HG02970 (cell line): ENCODE data around the gene PBX3.
"Not testable (repeated sequence)": the region's sequence is repeated elsewhere in the genome, so short reads cannot be mapped to it uniquely, and the experiment has no call there.

Experiments used
- ATAC-seq: cut with Tn5 transposase; IDR thresholded peaks from one replicate; pipeline ENCODE4 v1.9.1; 2021; ENCODE audit warnings: mild to moderate bottlenecking, moderate library complexity, moderate number of reproducible peaks; ENCODE audit not compliant: unreplicated experiment, low FRiP score

Gene PBX3

DNA sequence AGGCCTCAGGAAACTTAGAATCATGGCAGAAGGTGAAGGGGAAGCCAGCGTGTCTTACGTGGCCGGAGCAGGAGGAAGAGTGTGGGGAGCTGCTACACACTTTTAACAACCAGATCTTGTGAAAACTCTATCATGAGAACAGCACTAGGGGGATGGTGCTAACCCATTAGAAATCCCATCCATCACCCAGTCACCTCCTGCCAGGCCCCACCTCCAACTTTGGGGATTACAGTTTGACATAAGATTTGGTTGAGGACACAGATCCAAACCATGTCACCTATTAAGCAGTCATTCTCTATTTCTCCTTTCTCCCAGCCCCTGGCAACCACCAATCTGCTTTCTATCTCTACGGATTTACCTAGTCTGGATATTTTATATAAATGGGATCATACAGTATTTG lies 26.9 kb downstream of the PBX3 start:
- no peak for ATAC-seq

DNA sequence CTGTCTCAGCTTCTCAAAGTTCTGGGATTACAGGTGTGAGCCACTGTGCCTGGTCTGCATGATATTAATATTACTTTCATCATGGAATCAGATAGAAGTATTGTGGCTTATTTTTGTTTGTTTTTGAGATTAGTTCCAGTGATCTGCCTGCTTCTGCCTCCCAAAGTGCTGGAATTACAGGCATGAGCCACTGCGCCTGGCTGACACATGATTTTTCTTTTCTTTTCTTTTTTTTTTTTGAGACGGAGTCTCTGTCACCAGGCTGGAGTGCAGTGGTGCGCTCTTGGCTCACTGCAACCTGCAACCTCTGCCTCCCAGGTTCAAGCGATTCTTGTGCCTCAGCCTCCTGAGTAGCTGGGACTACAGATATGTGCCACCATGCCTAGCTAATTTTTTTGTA lies 29.6 kb downstream of the PBX3 start:
- ATAC-seq = not testable (repeated sequence)

DNA sequence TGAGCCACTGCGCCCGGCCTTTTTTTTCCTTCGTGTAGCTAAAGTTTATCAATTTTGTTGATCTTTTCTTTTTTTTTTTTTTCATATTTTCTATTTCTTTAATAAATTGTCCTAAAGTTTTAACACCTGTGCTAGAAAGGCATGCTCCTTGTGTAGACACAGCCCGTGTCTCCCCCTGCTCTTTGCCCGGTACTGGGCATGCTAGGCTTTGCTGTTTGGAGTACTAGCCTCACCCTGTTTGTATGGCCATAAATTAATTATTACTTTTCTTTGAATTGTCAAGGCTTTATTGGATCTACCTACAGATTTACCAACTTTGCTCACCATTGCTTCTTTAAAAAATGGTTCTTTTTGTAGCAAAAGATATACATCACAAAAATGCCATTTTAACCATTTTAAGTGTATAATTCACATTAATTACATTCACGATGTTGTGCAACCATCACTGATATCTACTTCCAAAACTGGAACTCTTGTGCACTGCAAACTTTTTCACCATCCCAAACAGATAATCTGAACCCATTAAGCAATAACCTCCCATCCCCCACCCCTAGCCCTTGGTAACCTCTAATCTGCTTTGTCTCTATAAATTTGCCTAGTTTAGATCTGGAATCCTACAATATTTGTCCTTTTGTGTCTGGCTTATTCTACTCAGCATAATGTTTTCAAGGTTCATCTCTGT lies 31.5 kb downstream of the PBX3 start:
- ATAC-seq = not testable (repeated sequence)

DNA sequence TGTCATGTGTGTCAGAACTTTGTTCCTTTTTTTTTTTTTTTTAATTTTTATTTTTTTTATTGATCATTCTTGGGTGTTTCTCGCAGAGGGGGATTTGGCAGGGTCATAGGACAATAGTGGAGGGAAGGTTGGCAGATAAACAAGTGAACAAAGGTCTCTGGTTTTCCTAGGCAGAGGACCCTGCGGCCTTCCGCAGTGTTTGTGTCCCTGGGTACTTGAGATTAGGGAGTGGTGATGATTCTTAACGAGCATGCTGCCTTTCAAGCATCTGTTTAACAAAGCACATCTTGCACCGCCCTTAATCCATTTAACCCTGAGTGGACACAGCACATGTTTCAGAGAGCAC lies 32.0 kb downstream of the PBX3 start:
- not testable (repeated sequence) for ATAC-seq

DNA sequence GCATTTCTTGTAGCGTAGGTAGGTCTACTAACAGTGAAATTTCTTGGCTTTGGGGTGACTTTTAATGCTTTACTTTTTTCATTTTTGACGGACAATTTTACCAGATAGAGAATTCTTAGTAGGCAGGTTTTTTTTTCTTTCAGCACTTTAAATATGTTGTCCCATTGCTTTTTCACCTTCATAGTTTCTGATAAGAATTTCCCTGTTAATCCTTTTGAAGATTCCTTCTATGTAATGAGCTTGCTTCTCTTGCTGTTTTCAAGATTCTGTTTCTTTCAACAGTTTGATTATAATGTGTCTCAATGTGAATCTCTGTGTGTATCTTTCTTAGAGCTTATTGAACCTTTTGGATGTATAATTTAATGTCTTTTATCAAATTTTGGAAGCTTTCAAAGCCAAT lies 35.5 kb downstream of the PBX3 start:
- no peak for ATAC-seq

DNA sequence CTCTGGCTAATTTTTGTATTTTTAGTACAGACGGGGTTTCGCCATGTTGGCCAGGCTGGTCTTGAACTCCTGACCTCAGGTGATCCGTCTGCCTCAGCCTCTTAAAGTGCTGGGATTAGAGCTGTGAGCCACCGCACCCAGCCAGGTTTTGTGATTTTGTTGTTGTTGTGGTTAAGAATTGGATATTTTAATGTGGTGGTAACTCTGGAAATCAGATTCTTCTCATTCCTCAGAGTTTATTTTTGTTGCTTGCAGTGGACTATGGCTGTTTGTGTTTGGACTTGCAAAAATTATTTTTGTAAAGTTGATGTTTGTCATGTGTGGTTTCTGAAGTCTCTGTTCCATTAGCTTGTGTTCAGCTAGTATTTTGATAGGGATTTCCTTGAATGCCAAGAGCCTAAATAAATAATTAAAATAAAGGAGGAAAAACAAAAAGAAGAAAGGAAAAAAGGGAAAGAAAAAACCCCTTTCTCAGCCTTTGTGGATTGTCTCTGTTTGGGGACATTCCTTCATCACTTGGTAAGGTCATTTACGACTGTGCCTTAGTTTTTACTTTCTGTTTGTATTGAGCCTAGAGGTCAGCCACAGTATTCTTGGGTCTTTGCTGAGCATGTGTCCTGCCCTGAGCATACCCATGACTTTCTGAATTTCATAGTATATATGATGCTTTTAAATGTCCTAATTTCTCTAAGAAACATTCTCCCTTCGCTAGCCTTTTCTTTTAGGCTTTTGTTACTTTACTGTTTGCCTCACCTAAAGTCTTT lies 37.3 kb downstream of the PBX3 start:
- no peak for ATAC-seq

DNA sequence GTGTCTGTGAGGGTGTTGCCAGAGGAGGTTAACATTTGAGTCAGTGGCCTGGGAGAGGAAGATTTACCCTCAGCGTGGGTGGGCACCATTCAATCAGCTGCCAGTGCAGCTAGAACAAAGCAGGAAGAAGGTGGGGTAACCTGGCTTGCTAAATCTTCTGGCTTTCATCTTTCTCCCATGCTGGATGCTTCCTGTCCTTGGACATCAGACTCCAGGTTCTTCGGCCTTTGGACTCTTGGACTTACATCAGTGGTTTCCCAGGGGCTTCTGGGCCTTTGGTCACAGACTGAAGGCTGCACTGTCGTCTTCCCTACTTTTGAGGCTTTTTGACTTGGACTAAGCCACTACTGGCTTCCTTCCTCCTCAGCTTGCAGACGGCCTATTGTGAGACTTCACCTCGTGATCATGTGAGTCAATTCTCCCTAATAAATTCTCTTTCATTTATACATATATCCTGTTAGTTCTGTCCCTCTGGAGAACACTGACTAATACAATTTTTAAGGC lies 38.1 kb downstream of the PBX3 start:
- ATAC-seq = no peak

DNA sequence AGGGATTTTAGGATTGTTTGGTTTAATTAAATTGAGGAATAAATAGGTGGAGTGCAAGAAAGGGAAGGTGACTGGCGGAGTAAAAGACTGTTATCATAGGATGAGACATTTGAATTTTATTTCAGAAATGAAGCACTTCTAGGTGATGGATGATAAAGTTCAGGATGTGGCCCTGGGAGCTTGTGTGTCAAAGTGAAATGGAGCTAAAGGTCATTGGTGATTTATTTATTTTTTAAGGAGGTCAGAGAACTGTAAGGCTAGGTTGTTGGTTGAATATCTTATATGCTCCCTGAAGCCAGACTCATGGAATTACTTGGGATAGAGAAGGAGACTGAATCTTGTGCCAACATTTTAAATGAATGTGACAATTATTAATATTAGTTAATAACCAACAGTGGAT lies 40.5 kb downstream of the PBX3 start:
- no peak for ATAC-seq

DNA sequence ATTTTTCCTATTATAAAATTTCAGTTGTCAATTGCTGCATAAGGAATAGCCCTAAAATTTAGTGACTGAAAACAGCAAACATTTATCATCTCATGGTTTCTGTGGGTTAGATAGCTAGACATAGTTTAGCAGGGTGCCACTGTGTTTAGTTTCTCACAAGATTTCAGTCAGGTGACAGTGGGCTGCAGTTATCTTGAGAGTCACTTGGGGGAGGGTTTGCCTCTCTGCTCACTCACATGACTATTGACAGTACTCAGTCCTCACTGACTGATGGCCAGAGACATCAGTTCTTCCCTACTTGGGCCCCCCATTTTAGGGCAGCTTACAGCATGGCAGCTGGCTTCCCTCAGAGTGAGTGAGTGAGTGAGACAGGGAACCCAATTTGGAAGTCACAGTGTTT lies 42.0 kb downstream of the PBX3 start:
- ATAC-seq = no peak

DNA sequence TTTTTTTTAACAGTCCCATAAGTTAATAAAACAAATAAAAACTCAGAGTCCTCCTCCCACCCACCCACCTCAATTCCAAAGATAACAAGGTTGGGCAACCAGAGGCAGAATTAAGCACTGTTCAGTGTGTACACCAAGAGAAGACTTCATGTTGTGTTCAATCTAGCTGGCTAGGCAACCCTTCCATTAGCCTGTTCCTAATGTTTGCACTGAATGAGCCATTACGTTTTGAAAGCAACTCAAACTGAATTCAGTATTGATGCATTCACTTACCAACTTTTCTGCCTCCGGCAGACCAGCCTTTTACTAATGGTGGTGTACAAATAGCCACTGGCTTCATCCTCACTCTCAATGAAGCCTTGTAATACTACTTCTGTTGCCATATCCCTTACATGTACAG lies 47.5 kb downstream of the PBX3 start:
- ATAC-seq = no peak

DNA sequence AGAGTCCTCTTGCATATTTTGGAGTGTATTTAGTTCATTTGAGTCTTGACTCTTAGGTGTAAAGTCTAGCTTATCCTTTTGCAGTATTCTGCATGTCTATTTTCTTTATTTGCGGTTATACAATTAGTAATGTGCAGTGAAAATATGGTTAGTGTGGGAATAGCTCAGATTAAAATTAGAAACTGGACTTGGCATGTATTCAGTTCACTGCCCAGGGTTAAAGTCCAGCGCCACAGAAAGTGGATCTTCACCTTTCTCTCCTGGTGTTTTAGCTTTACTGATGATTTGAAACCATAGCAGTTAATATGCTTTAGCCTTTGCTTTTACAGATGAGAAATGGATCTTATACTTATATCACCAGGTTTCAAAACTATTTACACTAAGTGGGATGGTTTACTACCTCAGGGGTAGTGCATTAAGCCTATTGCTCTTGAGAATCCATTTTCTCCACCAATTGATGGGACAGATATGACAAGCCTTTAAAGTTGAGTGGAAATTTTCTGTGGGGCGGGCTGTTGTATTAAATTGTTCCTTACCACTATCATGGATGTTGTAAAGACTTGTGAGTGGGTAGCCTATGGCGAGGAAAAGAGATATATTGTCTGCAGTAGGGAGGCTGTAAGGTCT lies 48.9 kb downstream of the PBX3 start:
- no peak for ATAC-seq

DNA sequence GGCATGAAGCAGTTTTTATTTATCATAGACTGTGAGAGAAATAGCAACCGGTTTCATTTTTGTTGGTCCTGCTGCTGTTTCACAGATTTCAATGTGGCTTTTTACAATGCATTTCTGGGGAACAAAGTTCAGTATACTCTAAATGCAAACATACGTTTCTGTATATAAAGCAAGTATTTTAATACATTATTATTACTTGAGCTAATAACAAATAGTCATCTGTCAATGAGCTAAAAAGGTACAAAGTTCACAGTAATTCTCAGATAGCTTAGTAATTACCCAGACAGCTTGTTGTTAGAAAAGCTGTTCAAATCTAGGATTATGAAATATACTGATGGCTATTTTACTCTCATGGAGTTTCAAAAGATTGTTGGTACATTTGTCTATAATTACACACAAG lies 50.8 kb downstream of the PBX3 start:
- ATAC-seq = no peak

DNA sequence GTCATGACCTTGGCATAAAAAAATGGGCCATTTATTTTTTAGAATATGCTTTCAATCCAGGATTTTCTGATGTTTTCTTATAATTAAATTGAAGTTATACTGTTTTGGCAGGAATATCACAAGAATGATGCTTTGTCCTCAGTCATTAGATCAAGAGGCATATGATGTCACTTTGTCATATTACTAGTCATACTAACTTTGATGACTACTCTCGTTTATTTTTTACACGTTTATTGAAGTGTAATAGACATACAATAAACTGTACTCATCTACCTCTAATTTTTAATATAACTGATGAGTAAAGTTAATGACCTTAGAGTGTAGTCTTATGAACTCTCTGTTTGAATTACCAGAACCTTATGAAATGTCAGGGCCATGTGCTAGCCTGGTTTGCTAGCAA lies 56.4 kb downstream of the PBX3 start:
- no peak for ATAC-seq

DNA sequence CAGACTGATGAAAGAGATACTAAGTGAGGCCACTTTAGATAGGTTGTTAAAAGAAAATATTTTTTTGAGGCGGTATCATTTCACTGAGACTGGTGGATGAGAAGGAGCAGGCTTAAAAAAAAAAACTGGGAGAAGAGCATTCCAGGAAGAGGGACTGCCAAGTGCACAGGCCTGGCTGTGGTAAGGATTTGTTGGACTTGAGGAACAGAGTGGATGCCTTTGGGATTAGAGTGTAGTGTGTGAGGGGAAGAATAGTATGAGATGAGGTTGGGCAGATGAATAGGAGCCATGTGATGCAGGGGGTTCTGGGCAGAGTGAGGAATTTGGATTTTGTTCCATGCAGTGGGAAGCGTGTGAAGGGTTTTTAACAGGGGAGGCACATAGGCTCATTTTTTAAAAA lies 57.9 kb downstream of the PBX3 start:
- no peak for ATAC-seq

DNA sequence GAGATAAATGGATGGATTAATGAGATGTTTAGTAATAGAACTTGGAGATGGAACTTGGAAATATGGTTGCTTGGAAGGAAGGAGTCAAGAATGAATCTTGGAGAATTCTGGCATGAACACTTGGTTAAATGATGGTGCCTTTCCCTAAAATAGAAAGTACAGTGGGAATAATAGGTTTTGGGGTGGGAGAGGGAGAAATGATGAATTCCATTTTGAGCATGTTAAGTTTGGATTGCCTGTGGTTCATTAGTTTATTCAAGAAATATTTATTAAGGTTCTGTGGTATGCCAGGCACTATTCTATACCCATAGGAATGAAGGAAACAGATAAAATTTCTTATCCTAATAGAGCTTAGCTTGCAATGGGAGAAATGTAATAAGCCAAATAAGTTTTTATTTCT lies 58.4 kb downstream of the PBX3 start:
- no peak for ATAC-seq

DNA sequence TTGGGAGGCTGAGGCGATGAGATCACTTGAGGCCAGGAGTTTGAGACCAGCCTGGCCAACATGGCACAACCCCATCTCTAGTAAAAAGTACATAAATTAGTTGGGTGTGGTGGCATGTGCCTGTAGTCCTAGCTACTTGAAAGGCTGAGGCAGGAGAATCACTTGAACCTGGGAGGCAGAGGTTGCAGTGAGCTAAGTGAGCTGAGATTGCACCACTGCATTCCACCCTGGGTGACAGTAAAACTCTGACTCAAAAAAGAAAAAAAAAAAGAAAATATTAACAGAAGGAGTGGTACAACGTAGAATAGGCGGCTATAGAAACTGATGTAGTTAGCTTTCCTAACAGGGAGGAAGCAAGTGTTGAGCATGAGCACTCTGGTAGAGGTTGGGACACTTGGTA lies 59.9 kb downstream of the PBX3 start:
- ATAC-seq = no peak

DNA sequence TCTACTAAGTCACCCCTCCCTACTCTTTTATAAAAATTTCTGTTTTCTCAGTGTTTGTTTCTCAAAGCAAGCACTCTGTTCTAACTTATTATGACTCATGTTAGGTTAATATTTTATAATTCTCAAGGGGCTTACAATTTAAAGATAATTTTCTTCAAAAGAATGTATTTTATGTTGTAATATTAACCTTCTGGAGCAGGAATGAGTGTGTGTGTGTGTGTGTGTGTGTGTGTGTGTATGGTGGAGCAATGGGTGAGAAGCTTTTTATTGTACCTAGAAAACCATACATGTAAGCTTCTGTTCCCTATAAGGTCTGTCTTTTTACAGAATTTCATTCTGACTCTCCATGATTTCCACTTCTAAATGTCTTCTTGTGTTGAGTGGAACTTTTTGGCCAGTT lies 63.0 kb downstream of the PBX3 start:
- no peak for ATAC-seq

DNA sequence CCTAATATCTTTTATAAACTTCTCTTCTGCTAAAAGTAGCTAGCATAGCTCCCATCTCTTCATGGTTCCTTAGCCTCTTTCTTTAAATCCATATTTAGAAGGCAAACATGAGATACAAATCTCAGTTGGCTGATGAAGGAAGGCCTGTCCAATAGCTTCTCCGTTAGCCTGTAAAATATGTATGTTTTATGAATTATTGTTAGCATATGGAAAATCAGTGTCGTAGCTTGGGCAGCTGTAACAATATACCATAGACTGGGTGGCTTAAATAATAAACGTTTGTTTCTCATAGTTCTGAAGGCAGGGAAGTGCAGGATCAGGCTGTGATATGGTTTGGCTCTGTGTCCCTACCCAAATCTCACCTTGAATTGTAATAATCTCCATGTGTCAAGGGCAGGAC lies 63.8 kb downstream of the PBX3 start:
- no peak for ATAC-seq

DNA sequence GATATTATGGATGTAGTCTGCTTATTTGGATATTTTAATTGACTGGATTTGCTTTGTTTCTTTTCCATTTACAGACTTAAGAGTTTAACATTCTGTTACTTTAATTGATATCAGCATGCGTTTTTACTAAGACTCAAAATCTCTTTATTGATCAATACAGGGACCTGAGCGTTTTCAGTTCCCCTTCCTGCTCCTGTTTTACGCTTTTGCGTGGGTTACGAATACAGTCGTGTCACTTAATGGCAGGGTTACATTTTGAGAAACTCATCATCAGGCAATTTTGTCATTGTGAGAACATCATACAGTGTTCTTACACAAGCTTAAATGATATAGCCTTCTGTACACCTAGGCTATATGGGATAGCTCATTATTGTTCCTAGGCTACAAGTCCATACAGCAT lies 65.2 kb downstream of the PBX3 start:
- ATAC-seq = no peak

DNA sequence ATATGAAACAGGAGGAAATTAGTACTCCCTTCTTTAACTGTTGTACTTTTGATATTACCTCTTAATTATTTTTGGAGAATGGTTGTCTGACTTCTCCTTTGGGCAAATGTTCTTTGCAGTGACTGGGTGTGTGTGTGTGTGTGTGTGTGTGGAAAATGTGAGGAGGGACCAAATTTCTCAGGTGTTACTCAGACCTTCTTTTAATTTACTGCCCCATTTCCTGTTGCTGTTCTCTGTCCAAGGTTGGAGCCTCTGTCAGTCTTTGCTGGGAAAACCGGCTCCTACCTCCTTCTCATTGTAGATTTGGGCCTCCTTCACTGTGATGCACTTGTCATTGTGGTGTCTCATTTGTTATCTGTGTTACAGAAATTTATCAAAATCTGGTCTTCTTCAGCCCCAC lies 68.4 kb downstream of the PBX3 start:
- no peak for ATAC-seq

DNA sequence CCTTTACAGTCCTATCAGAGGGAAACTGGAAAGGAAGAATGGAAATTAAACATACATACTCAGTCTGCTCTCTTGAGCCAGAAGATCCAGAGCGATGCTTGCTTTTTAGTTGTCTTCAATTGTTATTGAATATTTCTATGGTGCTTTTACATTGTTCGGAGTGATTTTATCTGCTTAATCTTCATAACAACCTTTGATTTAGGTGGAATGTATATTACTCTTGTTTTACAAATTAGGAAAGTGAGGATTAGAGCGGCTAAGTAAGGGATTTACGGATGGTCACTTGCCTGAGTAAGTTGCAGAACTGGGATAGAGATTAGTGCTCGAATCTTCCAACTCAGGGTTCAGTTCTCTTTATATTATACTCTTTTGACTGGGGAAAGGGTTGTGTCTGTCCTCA lies 69.1 kb downstream of the PBX3 start:
- no peak for ATAC-seq
